NCI-H2227 treated with DMSO at 0.1 percent for 48 hours (cell line): ENCODE data around the gene LANCL2.
"Not testable (repeated sequence)": the region's sequence is repeated elsewhere in the genome, so short reads cannot be mapped to it uniquely, and the experiment has no call there.

Experiments
- DNase-seq: peaks from one replicate; lab custom pipeline; 2025; lab: John Stamatoyannopoulos, UW

The LANCL2 gene

DNA sequence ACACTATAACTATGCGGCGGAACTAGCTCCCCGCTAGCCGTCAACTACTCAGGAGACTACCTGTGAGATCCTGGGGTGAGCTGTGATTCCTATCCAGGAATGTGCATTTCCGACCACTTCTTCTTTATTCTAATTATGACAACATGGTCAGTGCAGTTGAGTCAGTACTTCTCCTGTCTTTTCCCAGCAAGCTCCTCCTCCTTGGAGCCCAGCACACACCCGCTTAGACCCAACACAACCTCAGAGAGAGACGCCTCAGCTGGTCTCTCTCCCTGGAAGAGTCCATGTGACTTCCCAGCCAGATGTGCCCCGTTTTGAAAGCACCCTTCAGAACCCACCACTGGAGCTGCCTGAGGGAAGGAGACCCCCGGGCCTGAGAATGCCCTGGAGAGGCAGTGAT lies 106.5 kb downstream of the LANCL2 start:
- not testable (repeated sequence) for DNase-seq

GRCh38 chr7:55472406-55472805 lies 107.3 kb downstream of the LANCL2 start:
- DNase-seq = not testable (repeated sequence)

GRCh38 chr7:55472928-55473725 lies 108.0 kb downstream of the LANCL2 start:
- DNase-seq = no peak

GRCh38 chr7:55473932-55474331 lies 108.8 kb downstream of the LANCL2 start:
- DNase-seq = no peak

DNA sequence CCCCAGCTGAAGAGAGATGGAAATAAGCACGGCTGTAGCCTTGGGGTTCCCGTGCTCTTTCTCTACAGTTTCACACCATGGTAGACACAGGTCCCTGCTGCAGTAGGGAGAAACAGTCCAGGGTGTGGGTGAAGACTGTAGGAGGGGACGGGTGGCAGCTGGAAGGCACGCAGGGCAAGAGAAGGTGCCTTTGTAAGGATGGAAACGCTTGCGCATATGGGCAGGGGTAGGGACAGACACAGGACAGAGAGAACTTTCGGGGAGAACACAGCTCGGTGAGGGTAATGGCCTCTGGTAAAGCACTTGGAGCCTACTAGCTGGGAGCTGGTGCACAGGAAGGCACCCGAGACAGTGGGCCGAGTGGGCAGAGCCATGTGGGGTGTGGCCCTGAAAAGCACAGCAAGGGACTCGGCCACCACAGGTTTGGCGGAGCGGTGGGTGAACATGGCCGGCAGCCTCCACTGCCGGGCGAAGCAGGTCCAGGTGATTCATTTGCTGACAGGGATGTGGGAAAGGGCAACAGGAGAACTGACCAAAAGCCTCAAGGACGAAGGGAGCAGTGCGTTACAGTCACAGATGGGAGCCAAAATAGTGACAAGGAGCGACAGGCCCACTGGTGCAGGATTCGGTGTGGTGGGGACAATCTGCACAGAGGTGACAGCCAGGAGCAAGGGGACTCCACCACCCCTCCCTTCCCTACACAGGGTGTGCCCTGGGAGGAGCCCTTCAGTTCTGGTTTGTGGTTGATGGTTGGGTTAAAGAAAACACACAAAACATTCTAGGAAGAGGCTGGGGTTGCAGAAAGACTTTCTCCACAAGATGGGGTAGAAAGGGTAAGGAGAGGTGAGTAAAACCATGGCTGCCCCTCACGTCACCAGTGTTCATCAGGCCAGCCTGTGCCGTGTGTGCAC lies 110.1 kb downstream of the LANCL2 start:
- no peak for DNase-seq

- DNase-seq = no peak
These were observed 111.0 kb downstream of the LANCL2 start for GRCh38 chr7:55475855-55476803.

- DNase-seq = no peak
These were observed 112.0 kb downstream of the LANCL2 start for GRCh38 chr7:55476852-55477780.

GRCh38 chr7:55477781-55478374 lies 112.7 kb downstream of the LANCL2 start:
- DNase-seq = no peak

- DNase-seq = no peak
These were observed 113.6 kb downstream of the LANCL2 start for GRCh38 chr7:55478700-55479099.

DNA sequence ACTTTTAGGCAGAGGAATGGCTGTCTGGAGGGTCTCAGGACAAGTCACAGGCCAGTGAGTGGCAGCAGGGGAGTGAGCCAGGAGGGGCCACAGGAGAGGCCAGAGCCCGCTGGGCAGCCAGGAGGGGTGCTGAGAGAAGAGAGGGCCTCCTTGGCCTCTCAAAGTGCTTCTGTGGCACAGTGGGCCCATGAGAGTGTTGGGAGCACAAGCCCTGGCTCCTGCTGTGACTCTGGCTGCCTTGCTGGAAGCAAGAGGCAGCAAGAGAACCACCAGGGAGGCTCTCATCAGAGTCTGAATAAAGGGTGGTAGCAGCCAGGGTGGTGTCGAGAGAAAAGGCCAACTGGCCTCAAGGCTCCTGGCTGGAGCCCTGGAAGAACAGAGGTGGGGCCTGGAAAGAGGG lies 116.0 kb downstream of the LANCL2 start:
- no peak for DNase-seq

- DNase-seq = no peak
These were observed 117.9 kb downstream of the LANCL2 start for GRCh38 chr7:55483046-55483445.
